ENCODE data around the gene LRRN4CL.
"Not testable (repeated sequence)": the region's sequence is repeated elsewhere in the genome, so short reads cannot be mapped to it uniquely, and the experiment has no call there.

The LRRN4CL gene

GRCh38 chr11:62689421-62690183 is at the start of gene LRRN4CL:
Gene LRRN4CL (minus strand): TSS chr11:62689530. CDS start chr11:62688508, 1,022 bp downstream.
- DNase-seq (ENCODE audit: low read depth), result no peak

- no peak for DNase-seq (ENCODE audit: low read depth)
Measured at GRCh38 chr11:62737196-62737595, 47.9 kb upstream of the LRRN4CL start.

GRCh38 chr11:62732830-62733229 is 43.5 kb upstream of the LRRN4CL start:
- no peak for DNase-seq (ENCODE audit: low read depth)

- not testable (repeated sequence) for DNase-seq (ENCODE audit: low read depth)
Measured at GRCh38 chr11:62730076-62730475, 40.7 kb upstream of the LRRN4CL start.

GRCh38 chr11:62728171-62728988 is 39.0 kb upstream of the LRRN4CL start, which contains the start of gene TTC9C:
Gene TTC9C (plus strand): TSS chr11:62728486. CDS start chr11:62728849, 363 bp downstream.
- peak; percentile 77 for DNase-seq (ENCODE audit: low read depth)

- peak; percentile 81 for DNase-seq (ENCODE audit: low read depth)
Measured at GRCh38 chr11:62727872-62728170, 38.5 kb upstream of the LRRN4CL start.

GRCh38 chr11:62727165-62727871 is 38.0 kb upstream of the LRRN4CL start, which contains the start of gene HNRNPUL2:
Gene HNRNPUL2 (minus strand): TSS chr11:62727457. CDS start chr11:62727156, 301 bp downstream.
- DNase-seq (ENCODE audit: low read depth), result peak; percentile 97

- no peak for DNase-seq (ENCODE audit: low read depth)
Measured at GRCh38 chr11:62726915-62727164, 37.5 kb upstream of the LRRN4CL start.

- no peak for DNase-seq (ENCODE audit: low read depth)
Measured at GRCh38 chr11:62726156-62726914, 37.0 kb upstream of the LRRN4CL start.

- DNase-seq (ENCODE audit: low read depth), result no peak
Measured at GRCh38 chr11:62725646-62726045, 36.3 kb upstream of the LRRN4CL start.

GRCh38 chr11:62724171-62724570 is 34.8 kb upstream of the LRRN4CL start:
- DNase-seq (ENCODE audit: low read depth), result no peak

- no peak for DNase-seq (ENCODE audit: low read depth)
Measured at GRCh38 chr11:62721994-62722393, 32.7 kb upstream of the LRRN4CL start.

GRCh38 chr11:62719302-62719978 is 30.1 kb upstream of the LRRN4CL start:
- DNase-seq (ENCODE audit: low read depth), result no peak

- no peak for DNase-seq (ENCODE audit: low read depth)
Measured at GRCh38 chr11:62716816-62717215, 27.5 kb upstream of the LRRN4CL start.

GRCh38 chr11:62716206-62716605 is 26.9 kb upstream of the LRRN4CL start:
- DNase-seq (ENCODE audit: low read depth), result no peak

GRCh38 chr11:62715150-62716130 is 26.1 kb upstream of the LRRN4CL start:
- no peak for DNase-seq (ENCODE audit: low read depth)

- no peak for DNase-seq (ENCODE audit: low read depth)
Measured at GRCh38 chr11:62713343-62713742, 24.0 kb upstream of the LRRN4CL start.

- no peak for DNase-seq (ENCODE audit: low read depth)
Measured at GRCh38 chr11:62712861-62713260, 23.5 kb upstream of the LRRN4CL start.

- DNase-seq (ENCODE audit: low read depth), result no peak
Measured at GRCh38 chr11:62712276-62712812, 23.0 kb upstream of the LRRN4CL start.

- peak; percentile 8 for DNase-seq (ENCODE audit: low read depth)
Measured at GRCh38 chr11:62710001-62710345, 20.6 kb upstream of the LRRN4CL start.
